PC-3 (cell line): ENCODE data around the gene KIF18B. TPM values are rescaled to one million over a fixed set of nuclear protein-coding genes. Genes with fewer than 3 reads are reported as not detected.

Experiments used
- ATAC-seq: fragments of 200-7000 bp; cut with Tn5 transposase; 2 replicates; pipeline ENCODE4 v1.9.1; 2020; ENCODE audit warnings: mild to moderate bottlenecking, moderate library complexity
- BruUV-seq: library from RNA; stranded (reverse); fragments of 400-500 nt; replicated peaks from 2 replicates; lab custom pipeline; 2021; lab: Mats Ljungman, UMichigan
- CTCF ChIA-PET: fragments of 300-600 bp; sonication (Branson Sonifier 250); formaldehyde crosslinking; loops from one replicate; lab custom pipeline; 2022; ENCODE audit warnings: antibody characterized with exemption; lab: Charles Lee
- POLR2A ChIA-PET: fragments of 300-600 bp; sonication (Branson Sonifier 250); formaldehyde crosslinking; loops from one replicate; lab custom pipeline; 2022; ENCODE audit warnings: antibody characterized with exemption; ENCODE audit not compliant: unreplicated experiment; lab: Charles Lee
- DNase-seq: peaks from one replicate; pipeline ENCODE4 v3.0.0-alpha.2; 2015
- H2AFZ ChIP-seq: fragments of 300-600 bp; sonication (generic); 2 replicates; pipeline ENCODE4 v1.6.0; 2016; ENCODE audit warnings: antibody characterized with exemption, low read length
- H3F3A ChIP-seq: fragments of 300-600 bp; sonication (generic); one replicate; pipeline ENCODE4 v1.6.0; 2017; ENCODE audit warnings: antibody characterized with exemption, low read length, control low read depth, mild to moderate bottlenecking; ENCODE audit not compliant: unreplicated experiment
- H3K27ac ChIP-seq: fragments of 300-600 bp; sonication (generic); 2 replicates; pipeline ENCODE4 v1.5.1; 2016; ENCODE audit warnings: mild to moderate bottlenecking, low read length
- H3K27me3 ChIP-seq: fragments of 300-600 bp; sonication (generic); 2 replicates; pipeline ENCODE4 v1.6.1; 2016; ENCODE audit warnings: low read length, mixed read lengths
- H3K36me3 ChIP-seq: fragments of 300-600 bp; sonication (generic); 2 replicates; pipeline ENCODE4 v1.6.1; 2016; ENCODE audit warnings: low read depth, mixed run types, low read length, mixed read lengths
- H3K4me1 ChIP-seq: fragments of 300-600 bp; sonication (generic); 2 replicates; pipeline ENCODE4 v1.5.1; 2016; ENCODE audit warnings: low read length; ENCODE audit not compliant: insufficient read depth
- H3K4me2 ChIP-seq: fragments of 300-600 bp; sonication (generic); 2 replicates; pipeline ENCODE4 v1.6.0; 2016; ENCODE audit warnings: low read length
- H3K4me3 ChIP-seq: fragments of 300-600 bp; sonication (generic); 2 replicates; pipeline ENCODE4 v1.5.1; 2016; ENCODE audit warnings: mild to moderate bottlenecking, low read length, mixed read lengths
- H3K79me2 ChIP-seq: fragments of 300-600 bp; sonication (generic); 2 replicates; pipeline ENCODE4 v1.6.1; 2017; ENCODE audit warnings: low read length, mixed read lengths
- H3K9ac ChIP-seq: fragments of 300-600 bp; sonication (generic); 2 replicates; pipeline ENCODE4 v1.6.0; 2016; ENCODE audit warnings: mild to moderate bottlenecking, low read length
- H3K9me2 ChIP-seq: fragments of 300-600 bp; sonication (generic); replicated peaks from 2 replicates; pipeline ENCODE4 v1.6.1; 2016; ENCODE audit warnings: mixed run types, low read length, mixed read lengths
- H3K9me3 ChIP-seq: fragments of 300-600 bp; sonication (generic); 2 replicates; pipeline ENCODE4 v1.6.1; 2016; ENCODE audit warnings: low read length, mixed read lengths
- H4K20me1 ChIP-seq: fragments of 300-600 bp; sonication (generic); 2 replicates; pipeline ENCODE4 v1.6.1; 2016; ENCODE audit warnings: low read length, mixed read lengths
- CTCF ChIP-seq: fragments of 300-600 bp; sonication (generic); conservative IDR thresholded peaks from 2 replicates; pipeline ENCODE4 v1.5.1; 2017; ENCODE audit warnings: antibody characterized with exemption, low read depth, mild to moderate bottlenecking, low read length
- EZH2 ChIP-seq: fragments of 300-600 bp; sonication (generic); IDR thresholded peaks from one replicate; pipeline ENCODE4 v1.6.1; 2017; ENCODE audit warnings: antibody characterized with exemption, mild to moderate bottlenecking, low read length; ENCODE audit not compliant: unreplicated experiment
- EZH2phosphoT487 ChIP-seq: fragments of 300-600 bp; sonication (generic); IDR thresholded peaks from 2 replicates; pipeline ENCODE4 v1.6.1; 2018; ENCODE audit warnings: mild to moderate bottlenecking, antibody characterized with exemption, low read length, borderline replicate concordance
- intact Hi-C: fragments of 100-400 bp; cut with micrococcal nuclease; formaldehyde crosslinking; loops from 2 replicates; pipeline ENCODE4 v1.9.0; 2023
- total RNA-seq: library from RNA; depleted of rRNA; stranded (reverse); fragments of >200 nt; gene quantifications from 2 replicates; pipeline ENCODE4 v1.2.3, GENCODE V29; 2014

KIF18B gene
- total RNA-seq, 1 experiment from 2014 or later, result 25.0 TPM

GRCh38 chr17:44966348-44967025 lies 18.9 kb upstream of the KIF18B start:
- Histone ChIP-seq H3K27me3 (peaks cover 14% of the 10 kb centered on the region), H3K9ac (no peak overlapping the region), H3K9me3 (no peaks in the 10 kb centered on the region), H3K4me2 (no peak overlapping the region), H3K4me1 (peaks cover 5% of the 10 kb centered on the region; the same call in 1 of the 2 replicates), H3K79me2 (no peaks in the 10 kb centered on the region), H3F3A (no peaks in the 10 kb centered on the region), H3K4me3 (no peak overlapping the region), H2AFZ (no peak overlapping the region), H3K9me2 (no peaks in the 10 kb centered on the region), H4K20me1 (no peaks in the 10 kb centered on the region), H3K27ac (no peak overlapping the region), H3K36me3 (no peaks in the 10 kb centered on the region)
- no peak for ATAC-seq
- BruUV-seq, result no TSS peak
- POLR2A ChIA-PET, result no interaction called here
- CTCF ChIA-PET, result no interaction called here
- intact Hi-C loops, result no loop called here
- no peak for DNase-seq
- TF ChIP-seq EZH2phosphoT487, result no peak
- TF ChIP-seq EZH2, result no peak
- no peak for TF ChIP-seq CTCF

GRCh38 chr17:44965481-44966234 lies 18.1 kb upstream of the KIF18B start:
- H3F3A ChIP-seq, result no peaks in the 10 kb centered on the region
- H2AFZ ChIP-seq, result no peak overlapping the region
- no TSS peak for BruUV-seq
- no peak overlapping the region for H3K27ac ChIP-seq
- ATAC-seq (no peak), DNase-seq (no peak)
- no peaks in the 10 kb centered on the region for H3K9me2 ChIP-seq
- no peak overlapping the region for H3K4me3 ChIP-seq
- TF ChIP-seq EZH2phosphoT487, result no peak
- no peak for TF ChIP-seq CTCF
- no peak for TF ChIP-seq EZH2
- peaks cover 14% of the 10 kb centered on the region for H3K27me3 ChIP-seq
- ChIA-PET POLR2A (no interaction called here), CTCF (interaction anchor here (0.5 to 0.6 kb wide), 3 partner anchors 12 to 55 kb away, joined by 3 to 5 read pairs (median 3); no protein-coding TSS in a partner anchor)
- no peaks in the 10 kb centered on the region for H3K9me3 ChIP-seq
- H4K20me1 ChIP-seq, result no peaks in the 10 kb centered on the region
- H3K4me1 ChIP-seq, result peaks cover 9% of the 10 kb centered on the region; the same call in 1 of the 2 replicates
- H3K79me2 ChIP-seq, result no peaks in the 10 kb centered on the region
- no peak overlapping the region for H3K9ac ChIP-seq
- H3K4me2 ChIP-seq, result no peak overlapping the region
- intact Hi-C loops, result no loop called here
- no peaks in the 10 kb centered on the region for H3K36me3 ChIP-seq

GRCh38 chr17:44961921-44962350 lies 14.4 kb upstream of the KIF18B start:
- H2AFZ ChIP-seq, result no peak overlapping the region
- TF ChIP-seq EZH2, result no peak
- no peak for TF ChIP-seq EZH2phosphoT487
- peak; percentile 40 for TF ChIP-seq CTCF
- peaks cover 5% of the 10 kb centered on the region; the same call in 1 of the 2 replicates for H3K4me1 ChIP-seq
- no peaks in the 10 kb centered on the region for H4K20me1 ChIP-seq
- H3K4me2 ChIP-seq, result no peak overlapping the region
- ATAC-seq, result peak; percentile 65
- H3K4me3 ChIP-seq, result no peak overlapping the region
- H3K27me3 ChIP-seq, result peaks cover 8% of the 10 kb centered on the region
- peak; percentile 29 for DNase-seq
- ChIA-PET POLR2A (no interaction called here), CTCF (no interaction called here)
- no peak overlapping the region for H3K9ac ChIP-seq
- no peaks in the 10 kb centered on the region for H3K36me3 ChIP-seq
- intact Hi-C loops, result no loop called here
- BruUV-seq, result no TSS peak
- H3K9me3 ChIP-seq, result no peaks in the 10 kb centered on the region
- H3K79me2 ChIP-seq, result no peaks in the 10 kb centered on the region
- H3K9me2 ChIP-seq, result no peaks in the 10 kb centered on the region
- no peaks in the 10 kb centered on the region for H3F3A ChIP-seq
- no peak overlapping the region for H3K27ac ChIP-seq
